Ammon's horn (tissue), 1 donor: Measurements from ENCODE around the gene FUT1.
A peak's percentile ranks its signal among the peaks of the same experiment; 100 is the strongest.

ENCODE experiments used
- DNase-seq: peaks from one replicate; pipeline ENCODE4 v3.0.0-alpha.2; 2016; ENCODE audit warnings: low spot score

Gene FUT1

GRCh38 chr19:48741129-48741999 lies 11.1 kb downstream of the FUT1 start:
- no peak for DNase-seq

- no peak for DNase-seq
These were observed 12.1 kb downstream of the FUT1 start, which contains the start of gene RASIP1 for GRCh38 chr19:48740164-48740972. RASIP1 (minus strand) TSS chr19:48740610; CDS start chr19:48740282, 328 bp downstream.

- DNase-seq, result no peak
These were observed 12.9 kb downstream of the FUT1 start for GRCh38 chr19:48739404-48740163.

- DNase-seq, result peak; percentile 73
These were observed 13.7 kb downstream of the FUT1 start for GRCh38 chr19:48738557-48739403.

- no peak for DNase-seq
These were observed 15.0 kb downstream of the FUT1 start for GRCh38 chr19:48737360-48737998.

GRCh38 chr19:48735031-48735615 lies 17.3 kb downstream of the FUT1 start:
- no peak for DNase-seq

- no peak for DNase-seq
These were observed 17.8 kb downstream of the FUT1 start for GRCh38 chr19:48734625-48735024.

- no peak for DNase-seq
These were observed 21.0 kb downstream of the FUT1 start for GRCh38 chr19:48731452-48731851.

- no peak for DNase-seq
These were observed 23.4 kb downstream of the FUT1 start for GRCh38 chr19:48728911-48729664.

GRCh38 chr19:48726556-48726955 lies 25.9 kb downstream of the FUT1 start:
- no peak for DNase-seq

- DNase-seq, result peak; percentile 71
These were observed 27.4 kb downstream of the FUT1 start for GRCh38 chr19:48724796-48725753.

GRCh38 chr19:48722196-48722708 lies 30.2 kb downstream of the FUT1 start:
- DNase-seq, result no peak

GRCh38 chr19:48720613-48721296 lies 31.7 kb downstream of the FUT1 start:
- DNase-seq, result peak; percentile 100

- DNase-seq, result no peak
These were observed 32.2 kb downstream of the FUT1 start for GRCh38 chr19:48720251-48720612.

GRCh38 chr19:48719263-48720171 lies 32.9 kb downstream of the FUT1 start, which contains the start of gene MAMSTR:
MAMSTR (minus strand) TSS chr19:48719725; CDS start chr19:48719031, 694 bp downstream.
- no peak for DNase-seq

GRCh38 chr19:48718711-48719231 lies 33.7 kb downstream of the FUT1 start:
- no peak for DNase-seq
